ENCODE results near the gene SLC25A10. TPM values are rescaled to one million over a fixed set of nuclear protein-coding genes. Genes with fewer than 3 reads are reported as not detected.
"Not testable (repeated sequence)": the region's sequence is repeated elsewhere in the genome, so short reads cannot be mapped to it uniquely, and the experiment has no call there.

SLC25A10 gene
- polyA plus RNA-seq, 3 donors, result 18.9 to 22.4 (median 22.3) TPM

- no peak for DNase-seq
Observed at GRCh38 chr17:81717049-81717765, 5.1 kb downstream of the SLC25A10 start.

- no peak for DNase-seq
Observed at GRCh38 chr17:81717766-81718089, 5.6 kb downstream of the SLC25A10 start.

GRCh38 chr17:81719410-81720266, 7.6 kb downstream of the SLC25A10 start:
- no peak for DNase-seq

GRCh38 chr17:81720267-81721071, 8.4 kb downstream of the SLC25A10 start:
- DNase-seq, result no peak

- no peak for DNase-seq
Observed at GRCh38 chr17:81722184-81723120, 10.4 kb downstream of the SLC25A10 start.

GRCh38 chr17:81723651-81724209, 11.6 kb downstream of the SLC25A10 start:
- no peak for DNase-seq

- no peak for DNase-seq
Observed at GRCh38 chr17:81725439-81725838, 13.4 kb downstream of the SLC25A10 start.

GRCh38 chr17:81726004-81726403, 13.9 kb downstream of the SLC25A10 start:
- no peak for DNase-seq

GRCh38 chr17:81727324-81728031, 15.4 kb downstream of the SLC25A10 start:
- no peak for DNase-seq

GRCh38 chr17:81733507-81734404, 21.7 kb downstream of the SLC25A10 start:
- no peak for DNase-seq

- DNase-seq, result no peak
Observed at GRCh38 chr17:81734405-81735263, 22.6 kb downstream of the SLC25A10 start.

GRCh38 chr17:81735264-81736102, 23.4 kb downstream of the SLC25A10 start:
- DNase-seq, result no peak

- no peak for DNase-seq
Observed at GRCh38 chr17:81737947-81738800, 26.1 kb downstream of the SLC25A10 start.

- DNase-seq, result no peak
Observed at GRCh38 chr17:81738801-81739393, 26.8 kb downstream of the SLC25A10 start.

- not testable (repeated sequence) for DNase-seq
Observed at GRCh38 chr17:81739593-81739992, 27.5 kb downstream of the SLC25A10 start.

Data from renal pelvis (tissue), 4 donors.